Neutrophil (primary cell): ENCODE results near the gene RB1.

Experiments used
- H3K27ac ChIP-seq: fragments of 200-600 bp; sonication (generic); 2 replicates; pipeline ENCODE4 v1.5.1; 2016; ENCODE audit warnings: mild to moderate bottlenecking, moderate library complexity
- H3K27me3 ChIP-seq: fragments of 200-600 bp; sonication (generic); 2 replicates; pipeline ENCODE4 v1.6.0; 2016; ENCODE audit warnings: mild to moderate bottlenecking
- H3K36me3 ChIP-seq: fragments of 200-600 bp; sonication (generic); 2 replicates; pipeline ENCODE4 v1.5.1; 2017
- H3K4me1 ChIP-seq, 2 experiments: fragments of 200-600 bp in 1 of 2; sonication (generic) in 1 of 2; 1 replicate in 1 of 2; 2 replicates in 1 of 2; pipeline versions ENCODE4 v1.5.1 to v1.6.1; 2013 to 2016; ENCODE audit warnings: low read depth in 1 of 2, low read length in 1 of 2, mild to moderate bottlenecking in 1 of 2, moderate library complexity in 1 of 2; ENCODE audit not compliant: control insufficient read depth in 1 of 2, insufficient read depth in 1 of 2
- H3K4me3 ChIP-seq, 2 experiments: fragments of 200-600 bp in 1 of 2; sonication (generic) in 1 of 2; 1 replicate in 1 of 2; 2 replicates in 1 of 2; pipeline ENCODE4 v1.5.1; 2013 to 2016; ENCODE audit warnings: low read depth in 1 of 2, low read length in 1 of 2, mild to moderate bottlenecking in 1 of 2, moderate library complexity in 1 of 2
- H3K9me3 ChIP-seq: fragments of 200-600 bp; sonication (generic); 2 replicates; pipeline ENCODE4 v1.5.1; 2016
- CTCF ChIP-seq: fragments of 200-600 bp; sonication (generic); IDR thresholded peaks from 2 replicates; pipeline ENCODE4 v1.5.1; 2016; ENCODE audit warnings: antibody characterized with exemption

Gene RB1

GRCh38 chr13:48526286-48526685 is 222.7 kb downstream of the RB1 start:
- Histone ChIP-seq H3K9me3 (no peaks in the 10 kb centered on the region), H3K4me3 (no peak overlapping the region), H3K27me3 (no peaks in the 10 kb centered on the region), H3K4me1 (peaks cover 6 to 7% of the 10 kb centered on the region in 2 experiments), H3K36me3 (peaks cover 8% of the 10 kb centered on the region), H3K27ac (no peak overlapping the region)
- no peak for TF ChIP-seq CTCF

- H3K27me3 ChIP-seq: no peaks in the 10 kb centered on the region
- no peaks in the 10 kb centered on the region for H3K36me3 ChIP-seq
- H3K27ac ChIP-seq: no peak overlapping the region
- H3K4me3 ChIP-seq: no peak overlapping the region
- TF ChIP-seq CTCF: no peak
- H3K4me1 ChIP-seq: peaks cover 16 to 18% of the 10 kb centered on the region in 2 experiments
- H3K9me3 ChIP-seq: no peaks in the 10 kb centered on the region
These were observed 224.4 kb downstream of the RB1 start for GRCh38 chr13:48527955-48528354.

DNA sequence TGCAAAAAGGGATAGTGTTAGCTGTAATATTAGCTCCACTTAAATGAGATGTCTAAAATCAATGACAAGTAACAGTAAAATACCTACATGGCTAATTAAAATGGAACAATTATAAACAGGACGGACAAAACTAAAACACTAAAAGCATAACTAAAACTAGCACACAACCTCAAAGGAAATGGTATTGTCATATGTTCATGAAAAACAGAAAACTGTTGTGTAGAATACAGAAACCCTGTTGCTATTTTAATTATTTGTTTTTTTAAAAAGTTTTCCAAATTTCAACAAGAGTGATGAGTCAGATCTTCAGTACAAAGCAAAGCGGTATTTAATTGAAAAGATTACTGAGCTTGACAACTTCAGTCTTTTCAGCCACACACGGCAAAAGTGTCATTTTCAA is 225.2 kb downstream of the RB1 start:
- Histone ChIP-seq H3K9me3 (no peaks in the 10 kb centered on the region), H3K27me3 (no peaks in the 10 kb centered on the region), H3K27ac (no peak overlapping the region), H3K36me3 (no peaks in the 10 kb centered on the region), H3K4me3 (no peak overlapping the region), H3K4me1 (peaks cover 24 to 26% of the 10 kb centered on the region in 2 experiments)
- no peak for TF ChIP-seq CTCF

DNA sequence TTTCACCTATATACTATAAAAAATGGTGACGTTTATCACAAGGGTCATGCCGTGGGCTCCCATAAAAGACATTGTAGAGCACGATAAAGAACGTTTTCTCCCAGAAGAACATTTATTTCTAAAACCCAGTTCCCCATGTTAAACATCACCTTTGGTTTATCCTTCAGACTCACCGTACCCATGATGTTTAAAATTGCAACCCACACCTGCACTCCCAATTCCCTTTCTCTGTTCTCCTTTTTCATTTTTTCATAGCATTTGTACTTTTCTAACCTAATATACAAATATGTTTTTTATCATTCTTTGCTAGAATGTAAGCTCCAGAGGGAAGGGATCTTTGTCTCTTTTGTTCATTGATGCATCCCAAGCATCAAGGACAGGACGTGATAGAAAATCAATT is 227.3 kb downstream of the RB1 start:
- peaks cover 43 to 46% of the 10 kb centered on the region in 2 experiments for H3K4me1 ChIP-seq
- H3K4me3 ChIP-seq: no peak overlapping the region
- H3K36me3 ChIP-seq: no peaks in the 10 kb centered on the region
- H3K27me3 ChIP-seq: no peaks in the 10 kb centered on the region
- TF ChIP-seq CTCF: no peak
- no peak overlapping the region for H3K27ac ChIP-seq
- H3K9me3 ChIP-seq: no peaks in the 10 kb centered on the region
